ENCODE data around the gene CLCN4. TPM values are rescaled to one million over a fixed set of nuclear protein-coding genes. Genes with fewer than 3 reads are reported as not detected.
A peak's percentile ranks its signal among the peaks of the same experiment; 100 is the strongest.

Gene CLCN4
- total RNA-seq, 4 donors from 2014 or later: 7.1 to 19.1 (median 15.9) TPM

DNA sequence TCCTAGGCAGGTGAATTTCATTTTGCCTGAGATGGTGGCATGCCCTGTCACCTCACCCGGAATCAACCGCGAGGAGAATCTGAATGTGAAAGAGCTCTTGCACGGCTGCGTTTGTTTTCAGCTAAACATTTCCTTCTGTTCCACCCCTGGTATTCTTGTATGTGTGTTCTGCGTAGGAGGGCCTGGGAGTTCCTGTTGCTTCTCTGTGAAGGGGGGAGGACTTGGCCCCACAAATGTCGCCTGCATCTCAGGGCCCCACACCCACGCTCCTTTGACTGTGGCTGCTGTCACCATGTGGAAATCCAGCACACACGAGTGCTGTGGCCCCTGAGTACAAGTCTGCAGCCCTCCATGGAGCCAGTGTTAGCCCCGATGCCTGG, 45.8 kb upstream of the CLCN4 start:
- peak in 1 of 2 donors; percentile 2 for DNase-seq
- 81 to 83% methylated on average over 7 to 8 of the region's 10 CpGs for WGBS, 2 donors
- no peak overlapping the region for H3K27ac ChIP-seq
- no peak overlapping the region for H3K4me3 ChIP-seq (replicated peaks in 1 of 3)
- no peaks in the 10 kb centered on the region for H3K36me3 ChIP-seq
- H3K9me3 ChIP-seq: no peaks in the 10 kb centered on the region
- no peaks in the 10 kb centered on the region for H3K4me1 ChIP-seq
- intact Hi-C loops (cut with DNase I): no loop called here
- no peaks in the 10 kb centered on the region for H3K27me3 ChIP-seq
- no peak for TF ChIP-seq POLR2A (IDR thresholded peaks at IDR 0.05)
- TF ChIP-seq, protein P1, sequence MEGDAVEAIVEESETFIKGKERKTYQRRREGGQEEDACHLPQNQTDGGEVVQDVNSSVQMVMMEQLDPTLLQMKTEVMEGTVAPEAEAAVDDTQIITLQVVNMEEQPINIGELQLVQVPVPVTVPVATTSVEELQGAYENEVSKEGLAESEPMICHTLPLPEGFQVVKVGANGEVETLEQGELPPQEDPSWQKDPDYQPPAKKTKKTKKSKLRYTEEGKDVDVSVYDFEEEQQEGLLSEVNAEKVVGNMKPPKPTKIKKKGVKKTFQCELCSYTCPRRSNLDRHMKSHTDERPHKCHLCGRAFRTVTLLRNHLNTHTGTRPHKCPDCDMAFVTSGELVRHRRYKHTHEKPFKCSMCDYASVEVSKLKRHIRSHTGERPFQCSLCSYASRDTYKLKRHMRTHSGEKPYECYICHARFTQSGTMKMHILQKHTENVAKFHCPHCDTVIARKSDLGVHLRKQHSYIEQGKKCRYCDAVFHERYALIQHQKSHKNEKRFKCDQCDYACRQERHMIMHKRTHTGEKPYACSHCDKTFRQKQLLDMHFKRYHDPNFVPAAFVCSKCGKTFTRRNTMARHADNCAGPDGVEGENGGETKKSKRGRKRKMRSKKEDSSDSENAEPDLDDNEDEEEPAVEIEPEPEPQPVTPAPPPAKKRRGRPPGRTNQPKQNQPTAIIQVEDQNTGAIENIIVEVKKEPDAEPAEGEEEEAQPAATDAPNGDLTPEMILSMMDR (IDR thresholded peaks at IDR 0.05): no peak

DNA sequence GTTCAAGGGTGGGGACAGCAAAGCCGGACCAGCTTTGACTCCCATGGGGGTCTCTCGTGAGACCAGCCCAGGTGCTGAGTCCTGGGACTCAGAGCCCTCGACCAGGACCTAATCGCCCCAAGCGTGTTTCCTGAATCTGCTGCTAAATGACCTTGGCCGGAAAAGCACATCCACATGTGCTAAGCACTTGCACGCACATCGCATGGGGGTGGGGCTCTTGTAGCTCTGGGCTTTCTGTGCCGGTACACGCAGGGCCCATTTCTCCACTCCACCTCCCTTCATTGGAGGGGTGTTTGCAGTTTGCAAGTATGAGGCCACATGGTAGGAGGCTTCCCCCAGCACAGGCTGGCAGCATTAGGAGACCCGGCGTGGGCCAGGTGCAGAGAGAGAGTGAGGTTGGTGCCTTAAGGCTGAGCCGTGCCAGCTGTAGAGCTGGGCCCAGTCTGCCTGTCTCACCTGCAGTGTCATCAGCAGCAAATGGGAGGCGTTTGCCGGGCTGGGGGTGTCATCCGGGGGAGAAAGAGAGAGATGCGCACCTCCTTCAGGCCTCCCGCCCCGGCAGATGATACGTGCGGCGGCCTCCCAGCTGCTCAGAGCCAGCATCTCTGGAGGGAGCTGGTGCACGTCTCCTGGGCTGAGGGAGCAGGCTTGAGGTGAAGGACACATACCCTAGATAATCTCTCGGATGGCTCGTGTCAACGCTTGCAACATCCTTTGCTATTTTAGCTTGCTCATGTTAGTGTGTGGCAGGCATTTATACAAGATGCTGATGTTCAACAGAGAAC, 45.2 kb upstream of the CLCN4 start:
- no peak for TF ChIP-seq POLR2A (IDR thresholded peaks at IDR 0.05)
- TF ChIP-seq, protein P1 (IDR thresholded peaks at IDR 0.05): no peak
- Histone ChIP-seq H3K27ac (no peak overlapping the region), H3K4me1 (no peaks in the 10 kb centered on the region), H3K36me3 (no peaks in the 10 kb centered on the region), H3K27me3 (no peaks in the 10 kb centered on the region), H3K4me3 (replicated peaks in 1 of 3) (no peak overlapping the region), H3K9me3 (no peaks in the 10 kb centered on the region)
- peak in 1 of 2 donors; percentile 15 for DNase-seq
- intact Hi-C loops (cut with DNase I): no loop called here
- WGBS, 2 donors: 85% methylated on average over 8 to 16 of the region's 26 CpGs

DNA sequence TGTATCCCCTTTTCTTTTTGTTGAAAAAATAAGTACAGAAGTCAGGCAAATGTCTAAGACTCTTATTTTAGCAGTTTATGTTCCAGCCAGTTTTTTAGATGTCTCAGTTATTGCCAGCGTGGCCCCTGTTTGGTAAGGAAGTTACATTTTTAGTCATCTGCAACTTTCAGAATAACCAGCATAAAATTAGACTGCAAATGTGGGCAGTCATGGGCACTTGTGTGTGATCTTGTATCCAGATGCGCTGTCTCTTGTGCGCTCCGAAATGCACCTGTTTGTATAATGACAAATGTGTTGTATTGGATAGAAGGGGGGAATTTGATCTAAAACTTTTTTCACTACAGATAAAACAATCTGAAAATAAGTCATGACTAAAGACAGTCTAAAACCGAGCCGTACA, 44.3 kb upstream of the CLCN4 start:
- H3K4me1 ChIP-seq: no peaks in the 10 kb centered on the region
- no peak for TF ChIP-seq POLR2A (IDR thresholded peaks at IDR 0.05)
- TF ChIP-seq, protein P1 (IDR thresholded peaks at IDR 0.05): no peak
- no peaks in the 10 kb centered on the region for H3K27me3 ChIP-seq
- H3K9me3 ChIP-seq: no peaks in the 10 kb centered on the region
- WGBS, 2 donors: 88% methylated on average over 5 to 6 of the region's 6 CpGs
- H3K27ac ChIP-seq: no peak overlapping the region
- no peaks in the 10 kb centered on the region for H3K36me3 ChIP-seq
- intact Hi-C loops (cut with DNase I): no loop called here
- DNase-seq: no peak
- no peak overlapping the region for H3K4me3 ChIP-seq (replicated peaks in 1 of 3)

DNA sequence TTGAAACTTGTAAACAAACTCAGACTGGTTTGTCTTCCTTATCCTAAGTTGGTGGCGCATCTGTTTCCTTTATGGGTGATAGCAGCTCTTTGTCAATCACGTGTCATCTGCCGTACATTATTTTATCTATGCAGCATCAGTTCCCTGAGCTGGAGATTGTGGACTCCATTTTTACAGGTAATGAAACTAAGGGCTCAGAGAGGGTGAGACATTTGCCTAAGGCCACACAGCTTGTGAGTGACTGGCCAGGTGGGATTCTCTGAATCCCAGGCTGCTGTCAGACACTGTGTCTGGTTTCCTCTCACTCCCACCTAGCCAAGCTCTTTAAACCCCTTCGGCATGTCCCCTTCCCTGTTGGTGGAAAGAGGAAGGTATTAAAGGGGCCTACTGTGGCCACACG, 41.7 kb upstream of the CLCN4 start:
- Histone ChIP-seq H3K27me3 (no peaks in the 10 kb centered on the region), H3K4me1 (no peaks in the 10 kb centered on the region), H3K9me3 (no peaks in the 10 kb centered on the region), H3K4me3 (replicated peaks in 1 of 3) (no peak overlapping the region), H3K27ac (no peak overlapping the region), H3K36me3 (no peaks in the 10 kb centered on the region)
- DNase-seq: no peak
- TF ChIP-seq, protein P1 (IDR thresholded peaks at IDR 0.05): no peak
- no peak for TF ChIP-seq POLR2A (IDR thresholded peaks at IDR 0.05)
- intact Hi-C loops (cut with DNase I): loop anchor here (5.0 kb wide), 1 partner anchor 118 kb away; no protein-coding TSS in a partner anchor
- 94 to 98% methylated on average over 5 of the region's 5 CpGs for WGBS, 2 donors

DNA sequence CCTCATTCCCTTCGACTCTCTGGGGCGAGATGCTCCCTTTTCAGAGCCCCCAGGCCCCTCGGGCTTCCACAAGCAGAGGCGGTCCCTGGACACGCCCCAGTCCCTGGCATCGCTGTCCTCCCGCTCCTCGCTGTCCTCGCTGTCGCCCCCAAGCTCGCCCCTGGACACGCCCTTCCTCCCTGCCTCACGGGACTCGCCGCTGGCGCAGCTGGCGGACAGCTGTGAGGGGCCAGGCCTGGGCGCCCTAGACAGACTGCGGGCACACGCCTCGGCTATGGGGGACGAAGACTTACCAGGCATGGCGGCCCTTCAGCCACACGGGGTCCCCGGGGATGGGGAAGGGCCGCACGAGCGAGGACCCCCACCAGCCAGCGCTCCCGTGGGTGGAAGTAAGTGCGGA, 39.5 kb upstream of the CLCN4 start:
- DNase-seq: no peak
- no peaks in the 10 kb centered on the region for H3K36me3 ChIP-seq
- no peaks in the 10 kb centered on the region for H3K4me1 ChIP-seq
- no peak overlapping the region for H3K4me3 ChIP-seq (replicated peaks in 1 of 3)
- TF ChIP-seq, protein P1 (IDR thresholded peaks at IDR 0.05): no peak
- no peak for TF ChIP-seq POLR2A (IDR thresholded peaks at IDR 0.05)
- 96 to 97% methylated on average over 20 to 23 of the region's 31 CpGs for WGBS, 2 donors
- no peak overlapping the region for H3K27ac ChIP-seq
- H3K9me3 ChIP-seq: no peaks in the 10 kb centered on the region
- H3K27me3 ChIP-seq: no peaks in the 10 kb centered on the region
- intact Hi-C loops (cut with DNase I): loop anchor here (5.0 kb wide), 1 partner anchor 120 kb away; no protein-coding TSS in a partner anchor
